ENCODE measurements around the gene NXPE3.

DNA sequence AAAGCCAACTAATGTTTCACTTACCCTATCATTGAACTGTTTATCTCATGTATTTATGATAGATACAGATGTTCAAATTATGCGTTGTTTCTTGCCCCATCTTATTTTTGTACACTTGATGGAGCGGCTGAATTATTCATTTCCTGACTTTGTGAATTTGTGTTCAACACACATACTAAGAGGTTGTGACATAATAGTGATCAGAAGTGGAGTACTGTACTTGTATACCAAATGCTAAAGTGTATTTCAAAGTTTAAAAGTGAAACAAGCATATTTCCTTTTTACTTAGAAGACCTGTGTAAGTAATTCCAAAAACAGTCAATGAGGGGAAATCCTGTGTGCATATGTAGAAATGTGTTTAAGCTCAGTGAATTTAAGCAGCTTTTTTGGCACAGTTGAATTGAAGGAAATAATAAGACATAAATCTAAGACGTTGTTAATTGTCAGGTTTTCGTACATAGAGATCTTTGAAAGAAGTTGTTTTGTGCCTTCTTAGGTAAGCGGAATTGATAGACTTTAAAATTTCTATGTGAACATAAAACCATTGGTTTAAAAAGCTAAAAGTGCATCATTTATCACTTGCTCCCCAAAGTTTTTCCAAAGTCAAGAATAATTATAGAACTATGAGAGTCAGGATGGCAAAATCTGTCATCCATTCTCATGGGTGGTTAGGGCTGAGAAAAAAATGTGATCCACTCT, 72.2 kb downstream of the NXPE3 start:
- TF ChIP-seq, protein P1, sequence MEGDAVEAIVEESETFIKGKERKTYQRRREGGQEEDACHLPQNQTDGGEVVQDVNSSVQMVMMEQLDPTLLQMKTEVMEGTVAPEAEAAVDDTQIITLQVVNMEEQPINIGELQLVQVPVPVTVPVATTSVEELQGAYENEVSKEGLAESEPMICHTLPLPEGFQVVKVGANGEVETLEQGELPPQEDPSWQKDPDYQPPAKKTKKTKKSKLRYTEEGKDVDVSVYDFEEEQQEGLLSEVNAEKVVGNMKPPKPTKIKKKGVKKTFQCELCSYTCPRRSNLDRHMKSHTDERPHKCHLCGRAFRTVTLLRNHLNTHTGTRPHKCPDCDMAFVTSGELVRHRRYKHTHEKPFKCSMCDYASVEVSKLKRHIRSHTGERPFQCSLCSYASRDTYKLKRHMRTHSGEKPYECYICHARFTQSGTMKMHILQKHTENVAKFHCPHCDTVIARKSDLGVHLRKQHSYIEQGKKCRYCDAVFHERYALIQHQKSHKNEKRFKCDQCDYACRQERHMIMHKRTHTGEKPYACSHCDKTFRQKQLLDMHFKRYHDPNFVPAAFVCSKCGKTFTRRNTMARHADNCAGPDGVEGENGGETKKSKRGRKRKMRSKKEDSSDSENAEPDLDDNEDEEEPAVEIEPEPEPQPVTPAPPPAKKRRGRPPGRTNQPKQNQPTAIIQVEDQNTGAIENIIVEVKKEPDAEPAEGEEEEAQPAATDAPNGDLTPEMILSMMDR (IDR thresholded peaks at IDR 0.05) = no peak
- TF ChIP-seq EP300 (IDR thresholded peaks at IDR 0.05) (no peak), POLR2AphosphoS5 (IDR thresholded peaks at IDR 0.05) (no peak), POLR2A (IDR thresholded peaks at IDR 0.05) (no peak)

Measured in sigmoid colon (tissue), 4 donors.